Mesothelial cell of epicardium (in vitro differentiated cells): Measurements from ENCODE around the gene RELT. TPM values are rescaled to one million over a fixed set of nuclear protein-coding genes. Genes with fewer than 3 reads are reported as not detected.

Experiments used
- DNase-seq, 2 experiments: peaks; one replicate each; pipeline ENCODE4 v3.0.0; 2021; ENCODE audit warnings: low spot score in 2 of 2; ENCODE audit not compliant: unreplicated experiment in 2 of 2
- H3K27ac Mint-ChIP-seq: 2 replicates; pipeline ENCODE4 v1.8.0; 2021; ENCODE audit warnings: mixed read lengths
- H3K27me3 Mint-ChIP-seq: 2 replicates; pipeline ENCODE4 v1.8.0; 2021; ENCODE audit warnings: low read depth, mixed read lengths
- H3K36me3 Mint-ChIP-seq: 2 replicates; pipeline ENCODE4 v1.8.0; 2021; ENCODE audit warnings: mixed read lengths
- H3K4me1 Mint-ChIP-seq: 2 replicates; pipeline ENCODE4 v1.8.0; 2021; ENCODE audit warnings: mixed read lengths
- H3K4me3 Mint-ChIP-seq: 2 replicates; pipeline ENCODE4 v1.8.0; 2021; ENCODE audit warnings: mild to moderate bottlenecking, moderate library complexity, mixed read lengths
- H3K9me3 Mint-ChIP-seq: 2 replicates; pipeline ENCODE4 v1.8.0; 2021; ENCODE audit warnings: mixed read lengths
- total RNA-seq: library from RNA; stranded (reverse); gene quantifications from 3 replicates; pipeline ENCODE4 v1.2.1, GENCODE V29; 2021
- TF ChIP-seq, protein P1 (sequence below): fragments of 200-600 bp; sonication (generic); IDR thresholded peaks from one replicate; pipeline ENCODE4 v1.5.0; 2021; ENCODE audit warnings: antibody characterized with exemption; ENCODE audit not compliant: unreplicated experiment

The RELT gene
- total RNA-seq, 1 donor from 2014 or later = 5.1 TPM

DNA sequence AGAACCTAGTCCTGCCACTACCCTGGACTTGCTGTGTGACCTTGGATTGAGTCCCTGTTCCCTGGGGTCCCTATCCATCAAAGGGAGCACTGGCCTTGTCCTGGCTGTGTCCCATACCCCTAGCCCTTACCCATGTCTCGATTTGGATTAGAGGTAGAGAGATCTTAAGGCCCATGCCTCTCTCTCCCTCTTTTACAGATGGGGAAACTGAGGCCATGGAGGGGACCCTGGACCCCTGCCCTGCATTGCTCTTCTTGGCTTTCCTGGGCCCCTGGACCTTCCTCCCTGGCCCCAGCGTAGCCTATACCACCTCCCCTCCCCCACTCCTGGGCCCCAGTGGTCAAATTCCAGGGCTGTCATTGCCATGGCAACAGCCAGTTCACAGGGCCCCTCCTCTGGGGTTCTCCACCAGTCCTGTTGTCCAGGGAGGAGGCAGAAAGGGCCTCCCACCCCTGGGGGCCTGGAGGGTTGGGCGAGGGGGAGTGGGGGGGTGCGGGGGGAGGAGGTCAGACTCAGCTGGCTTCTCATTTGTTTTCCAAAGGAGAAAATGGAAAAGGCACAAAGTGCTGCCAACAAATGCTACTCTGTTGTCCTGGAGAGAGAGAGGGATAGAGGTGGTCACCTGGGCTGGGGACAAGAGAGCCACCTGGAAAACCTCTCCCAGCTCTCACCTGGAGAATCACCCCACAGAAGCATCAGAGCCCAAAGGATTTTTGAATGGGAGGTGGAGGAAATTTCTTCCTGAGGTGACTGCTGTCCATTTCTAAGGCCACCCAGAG lies 44.9 kb upstream of the RELT start:
- TF ChIP-seq, protein P1, sequence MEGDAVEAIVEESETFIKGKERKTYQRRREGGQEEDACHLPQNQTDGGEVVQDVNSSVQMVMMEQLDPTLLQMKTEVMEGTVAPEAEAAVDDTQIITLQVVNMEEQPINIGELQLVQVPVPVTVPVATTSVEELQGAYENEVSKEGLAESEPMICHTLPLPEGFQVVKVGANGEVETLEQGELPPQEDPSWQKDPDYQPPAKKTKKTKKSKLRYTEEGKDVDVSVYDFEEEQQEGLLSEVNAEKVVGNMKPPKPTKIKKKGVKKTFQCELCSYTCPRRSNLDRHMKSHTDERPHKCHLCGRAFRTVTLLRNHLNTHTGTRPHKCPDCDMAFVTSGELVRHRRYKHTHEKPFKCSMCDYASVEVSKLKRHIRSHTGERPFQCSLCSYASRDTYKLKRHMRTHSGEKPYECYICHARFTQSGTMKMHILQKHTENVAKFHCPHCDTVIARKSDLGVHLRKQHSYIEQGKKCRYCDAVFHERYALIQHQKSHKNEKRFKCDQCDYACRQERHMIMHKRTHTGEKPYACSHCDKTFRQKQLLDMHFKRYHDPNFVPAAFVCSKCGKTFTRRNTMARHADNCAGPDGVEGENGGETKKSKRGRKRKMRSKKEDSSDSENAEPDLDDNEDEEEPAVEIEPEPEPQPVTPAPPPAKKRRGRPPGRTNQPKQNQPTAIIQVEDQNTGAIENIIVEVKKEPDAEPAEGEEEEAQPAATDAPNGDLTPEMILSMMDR = no peak
- Mint-ChIP-seq H3K27me3 (no peaks in the 10 kb centered on the region), H3K27ac (peak overlapping the region; percentile 91), H3K36me3 (peaks cover 1% of the 10 kb centered on the region), H3K4me1 (peaks cover 77% of the 10 kb centered on the region), H3K9me3 (no peaks in the 10 kb centered on the region), H3K4me3 (no peak overlapping the region)
- no peak for DNase-seq

DNA sequence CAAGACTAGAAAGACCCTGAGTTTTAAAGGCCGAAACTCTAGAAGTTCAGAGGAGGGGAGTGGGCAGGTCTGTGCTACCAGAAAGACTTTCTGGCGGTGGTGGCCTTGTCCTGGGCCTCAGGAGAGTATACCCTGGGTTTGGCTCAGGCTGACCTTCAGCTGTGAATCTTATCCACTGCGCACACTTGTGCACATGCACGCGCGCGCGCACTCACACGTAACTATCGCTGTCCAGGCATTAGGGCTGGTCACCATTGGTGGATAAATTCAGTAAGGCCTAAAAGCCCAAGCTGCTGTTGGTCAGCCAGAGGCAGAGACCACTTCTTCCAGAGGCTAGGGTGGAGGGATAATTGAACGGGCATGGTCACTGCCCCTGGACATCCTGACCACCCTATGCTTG lies 43.0 kb upstream of the RELT start:
- TF ChIP-seq, protein P1 = no peak
- Mint-ChIP-seq H3K4me3 (no peak overlapping the region), H3K4me1 (peaks cover 70% of the 10 kb centered on the region), H3K27ac (peak overlapping the region; percentile 96), H3K27me3 (no peaks in the 10 kb centered on the region), H3K36me3 (peaks cover 5% of the 10 kb centered on the region), H3K9me3 (no peaks in the 10 kb centered on the region)
- no peak for DNase-seq

GRCh38 chr11:73333640-73334383 lies 42.4 kb upstream of the RELT start:
- Mint-ChIP-seq H3K27me3 (no peaks in the 10 kb centered on the region), H3K4me3 (no peak overlapping the region), H3K27ac (peak overlapping the region; percentile 96), H3K9me3 (no peaks in the 10 kb centered on the region), H3K4me1 (peaks cover 63% of the 10 kb centered on the region), H3K36me3 (peaks cover 3% of the 10 kb centered on the region)
- DNase-seq = no peak
- TF ChIP-seq, protein P1 = no peak

- Mint-ChIP-seq H3K36me3 (peaks cover 3% of the 10 kb centered on the region), H3K27me3 (no peaks in the 10 kb centered on the region), H3K4me1 (peaks cover 59% of the 10 kb centered on the region), H3K27ac (peak overlapping the region; percentile 96), H3K9me3 (no peaks in the 10 kb centered on the region), H3K4me3 (peak overlapping the region; percentile 20)
- TF ChIP-seq, protein P1 = no peak
- no peak for DNase-seq
These were observed 41.6 kb upstream of the RELT start for GRCh38 chr11:73334384-73335203.

GRCh38 chr11:73335204-73335923 lies 40.8 kb upstream of the RELT start:
- Mint-ChIP-seq H3K36me3 (peaks cover 3% of the 10 kb centered on the region), H3K27me3 (no peaks in the 10 kb centered on the region), H3K4me1 (peaks cover 52% of the 10 kb centered on the region), H3K4me3 (no peak overlapping the region), H3K27ac (peak overlapping the region; percentile 85), H3K9me3 (no peaks in the 10 kb centered on the region)
- TF ChIP-seq, protein P1 = peak; percentile 94
- DNase-seq = peak; percentile 66 to 96
